ENCODE results near the gene RAPGEF4.

The RAPGEF4 gene

GRCh38 chr2:172813314-172813888 lies 77.8 kb downstream of the RAPGEF4 start:
- DNase-seq (ENCODE audit: low spot score) = no peak
- TF ChIP-seq CTCF (IDR thresholded peaks at IDR 0.05; ENCODE audit: extremely low read depth, insufficient read depth, missing control alignments) = no peak
- in situ Hi-C loops (cut with MboI; ENCODE audit: low pct_unique_long_range_greater_than_20kb, low sequenced_read_pairs, unreplicated experiment) = no loop called here

DNA sequence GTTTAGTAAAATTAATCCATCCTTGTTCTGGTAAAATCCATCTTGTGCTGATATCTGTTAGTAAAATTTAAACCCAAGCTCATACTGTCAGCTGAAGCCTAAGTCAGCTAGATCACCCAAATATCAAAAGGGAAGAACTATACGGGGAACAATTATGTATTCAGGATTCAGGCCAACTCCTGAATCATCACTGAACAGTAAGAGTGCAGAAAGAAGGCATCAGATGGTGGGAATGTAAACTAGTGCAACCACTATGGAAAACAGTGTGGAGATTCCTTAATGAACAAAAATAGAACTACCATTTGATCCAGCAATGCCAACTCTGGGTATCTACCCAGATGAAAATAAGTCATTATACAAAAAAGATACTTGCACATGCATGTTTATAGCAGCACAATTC lies 81.8 kb downstream of the RAPGEF4 start:
- in situ Hi-C loops (cut with MboI; ENCODE audit: low pct_unique_long_range_greater_than_20kb, low sequenced_read_pairs, unreplicated experiment) = no loop called here
- no peak for TF ChIP-seq CTCF (IDR thresholded peaks at IDR 0.05; ENCODE audit: extremely low read depth, insufficient read depth, missing control alignments)
- DNase-seq (ENCODE audit: low spot score) = no peak

DNA sequence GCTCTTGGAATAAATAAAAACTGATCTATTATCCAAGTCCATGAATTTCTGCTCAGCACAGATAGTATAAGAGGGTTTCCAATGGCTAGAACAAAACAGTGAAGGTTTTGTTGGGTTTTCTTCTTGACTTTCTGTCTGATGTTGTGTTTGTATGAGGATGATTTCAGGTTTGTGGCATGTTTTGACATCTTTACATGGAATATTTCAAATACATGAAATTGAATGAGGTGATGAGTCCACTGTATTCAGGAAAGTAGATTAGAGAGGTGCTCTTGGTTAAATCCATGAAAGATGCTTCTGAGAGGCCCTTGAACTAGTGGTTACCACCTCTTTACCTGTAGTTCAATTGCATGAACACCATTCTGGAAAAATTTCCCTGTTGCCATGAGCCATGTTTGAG lies 84.3 kb downstream of the RAPGEF4 start:
- TF ChIP-seq CTCF (IDR thresholded peaks at IDR 0.05; ENCODE audit: extremely low read depth, insufficient read depth, missing control alignments) = no peak
- DNase-seq (ENCODE audit: low spot score) = no peak
- in situ Hi-C loops (cut with MboI; ENCODE audit: low pct_unique_long_range_greater_than_20kb, low sequenced_read_pairs, unreplicated experiment) = no loop called here

DNA sequence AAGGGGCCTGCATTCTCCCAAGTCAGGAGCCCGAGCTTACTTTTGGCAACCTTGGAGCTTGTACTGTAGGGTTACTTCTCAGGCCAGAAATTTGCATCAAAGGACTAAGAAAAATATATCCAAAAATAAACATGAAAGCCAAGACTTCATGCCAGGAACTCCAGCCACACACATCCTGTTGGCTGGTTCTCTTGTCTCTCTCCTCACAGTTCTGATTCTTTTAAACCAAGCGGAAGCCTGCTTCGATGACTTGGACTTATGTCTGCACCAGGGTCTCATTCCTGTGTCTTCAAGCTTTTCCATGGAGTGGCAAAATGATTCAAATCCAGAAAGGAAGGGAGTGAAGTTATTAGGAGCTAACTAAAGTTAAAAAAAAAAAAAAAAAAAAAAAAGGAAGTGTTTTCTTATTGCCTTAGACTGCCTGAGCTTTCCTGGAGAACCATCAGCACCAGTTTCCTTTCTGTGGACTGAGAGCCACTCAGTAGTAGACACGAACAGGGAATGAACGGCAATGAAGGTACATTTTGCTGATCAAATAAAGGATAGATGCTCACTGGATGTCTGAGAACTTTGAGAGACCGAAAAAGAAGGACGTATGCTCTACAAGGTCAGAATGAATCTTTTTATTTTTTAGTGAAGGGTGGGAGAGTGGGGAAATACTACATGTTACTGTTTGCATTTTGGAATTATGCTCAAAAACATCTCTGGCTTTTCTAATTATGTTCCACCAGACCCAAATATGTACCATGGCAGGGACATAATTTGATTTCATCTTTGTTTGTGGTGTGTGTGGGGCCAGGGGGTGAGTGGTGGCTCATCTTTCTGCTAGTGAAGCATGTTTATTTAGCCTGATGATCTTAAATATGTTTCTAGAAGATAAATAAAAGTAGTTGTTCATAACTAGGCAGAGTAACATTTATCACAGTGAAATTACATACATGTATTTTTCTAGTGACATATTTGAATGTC lies 86.0 kb downstream of the RAPGEF4 start:
- no peak for DNase-seq (ENCODE audit: low spot score)
- TF ChIP-seq CTCF (IDR thresholded peaks at IDR 0.05; ENCODE audit: extremely low read depth, insufficient read depth, missing control alignments) = no peak
- in situ Hi-C loops (cut with MboI; ENCODE audit: low pct_unique_long_range_greater_than_20kb, low sequenced_read_pairs, unreplicated experiment) = no loop called here

GRCh38 chr2:172822585-172822984 lies 86.9 kb downstream of the RAPGEF4 start:
- in situ Hi-C loops (cut with MboI; ENCODE audit: low pct_unique_long_range_greater_than_20kb, low sequenced_read_pairs, unreplicated experiment) = no loop called here
- DNase-seq (ENCODE audit: low spot score) = no peak
- TF ChIP-seq CTCF (IDR thresholded peaks at IDR 0.05; ENCODE audit: extremely low read depth, insufficient read depth, missing control alignments) = no peak

GRCh38 chr2:172823261-172823850 lies 87.7 kb downstream of the RAPGEF4 start:
- TF ChIP-seq CTCF (IDR thresholded peaks at IDR 0.05; ENCODE audit: extremely low read depth, insufficient read depth, missing control alignments) = no peak
- in situ Hi-C loops (cut with MboI; ENCODE audit: low pct_unique_long_range_greater_than_20kb, low sequenced_read_pairs, unreplicated experiment) = no loop called here
- DNase-seq (ENCODE audit: low spot score) = no peak
